ENCODE data around the gene KSR1.

The KSR1 gene

GRCh38 chr17:27477971-27478684, 21.9 kb downstream of the KSR1 start:
- no peaks in the 10 kb centered on the region for H3K27me3 ChIP-seq (ENCODE audit: insufficient read depth, low read length, poor library complexity)

DNA sequence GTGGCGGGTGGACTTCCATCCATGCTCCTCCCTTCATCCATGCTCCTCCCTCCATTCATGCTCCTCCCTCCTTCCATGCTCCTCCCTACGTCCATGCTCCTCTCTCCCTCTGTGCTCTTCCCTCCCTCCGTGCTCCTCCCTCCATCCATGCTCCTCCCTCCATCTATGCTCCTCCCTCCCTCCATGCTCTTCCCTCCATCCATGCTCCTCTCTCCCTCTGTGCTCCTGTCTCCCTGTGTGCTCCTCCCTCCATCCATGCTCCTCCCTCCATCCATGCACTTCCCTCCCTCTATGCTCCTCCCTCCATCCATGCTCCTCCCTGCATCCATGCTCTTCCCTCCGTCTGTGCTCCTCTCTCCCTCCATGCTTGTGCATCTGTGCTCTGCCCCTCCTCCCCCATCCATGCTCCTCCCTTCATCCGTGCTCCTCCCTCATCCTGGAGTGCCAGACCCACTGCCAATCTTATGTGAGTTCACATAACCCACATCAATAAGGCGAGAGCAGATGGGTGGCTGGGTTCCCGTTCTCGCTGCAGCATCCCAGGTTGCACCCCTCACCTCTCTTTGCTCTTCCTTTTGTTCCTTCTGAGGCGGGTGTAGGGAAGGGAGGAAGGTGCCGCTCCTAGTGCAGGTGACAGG, 22.8 kb downstream of the KSR1 start:
- peak; percentile 47 for DNase-seq
- no peak overlapping the region for H3K4me2 ChIP-seq (ENCODE audit: low read length)
- no peak overlapping the region for H2BK120ac ChIP-seq (ENCODE audit: low read depth, low read length)
- no peak overlapping the region for H3K9ac ChIP-seq (ENCODE audit: low read length)
- no CpG with 5 or more reads among the region's 10 CpGs for whole genome bisulfite sequencing (ENCODE audit: extremely low coverage, insufficient coverage, low lambda C conversion rate)
- H3K56ac ChIP-seq (ENCODE audit: low read length) = no peak overlapping the region
- H2AK5ac ChIP-seq (ENCODE audit: low read length) = no peak overlapping the region
- H3K79me1 ChIP-seq (ENCODE audit: low read length) = peaks cover 46% of the 10 kb centered on the region
- H4K8ac ChIP-seq (ENCODE audit: low read depth, low read length) = no peak overlapping the region
- H3K36me3 ChIP-seq (ENCODE audit: control insufficient read depth, insufficient read depth, low read length) = no peaks in the 10 kb centered on the region
- H2BK5ac ChIP-seq (ENCODE audit: low read length) = no peak overlapping the region
- no peak overlapping the region for H3K18ac ChIP-seq (ENCODE audit: low read length)
- no peaks in the 10 kb centered on the region for H3K27me3 ChIP-seq (ENCODE audit: insufficient read depth, low read length, poor library complexity)
- no peak overlapping the region for H3K27ac ChIP-seq (ENCODE audit: low read depth, low read length)
- no peak overlapping the region for H3K4me3 ChIP-seq (ENCODE audit: low read length)
- H3K4ac ChIP-seq (ENCODE audit: low read depth, low read length) = no peak overlapping the region
- H3K79me2 ChIP-seq (ENCODE audit: control insufficient read depth, insufficient read depth, low read length) = peaks cover 62% of the 10 kb centered on the region
- no peak overlapping the region for H4K5ac ChIP-seq (ENCODE audit: low read length)
- no peak overlapping the region for H3K23ac ChIP-seq (ENCODE audit: low read length)
- H2BK15ac ChIP-seq (replicated peaks; ENCODE audit: low read depth) = no peak overlapping the region
- H3K4me1 ChIP-seq (ENCODE audit: control insufficient read depth, low read depth, low read length) = no peaks in the 10 kb centered on the region

More at GRCh38 chr17:27477971-27478684, 21.9 kb downstream of the KSR1 start:
- no peak overlapping the region for H2BK15ac ChIP-seq (replicated peaks; ENCODE audit: low read depth)
- H3K4me3 ChIP-seq (ENCODE audit: low read length) = no peak overlapping the region
- no peak overlapping the region for H4K5ac ChIP-seq (ENCODE audit: low read length)
- no CpG with 5 or more reads among the region's 9 CpGs for WGBS (ENCODE audit: extremely low coverage, insufficient coverage, low lambda C conversion rate)
- no peak overlapping the region for H3K23ac ChIP-seq (ENCODE audit: low read length)
- H2BK120ac ChIP-seq (ENCODE audit: low read depth, low read length) = no peak overlapping the region
- no peak for DNase-seq
- H3K79me1 ChIP-seq (ENCODE audit: low read length) = peaks cover 49% of the 10 kb centered on the region
- no peak overlapping the region for H3K18ac ChIP-seq (ENCODE audit: low read length)
- H3K79me2 ChIP-seq (ENCODE audit: control insufficient read depth, insufficient read depth, low read length) = peaks cover 67% of the 10 kb centered on the region
- H3K9ac ChIP-seq (ENCODE audit: low read length) = no peak overlapping the region
- no peak overlapping the region for H3K27ac ChIP-seq (ENCODE audit: low read depth, low read length)
- no peak overlapping the region for H3K4ac ChIP-seq (ENCODE audit: low read depth, low read length)
- H2AK5ac ChIP-seq (ENCODE audit: low read length) = no peak overlapping the region
- no peak overlapping the region for H2BK5ac ChIP-seq (ENCODE audit: low read length)
- no peak overlapping the region for H4K8ac ChIP-seq (ENCODE audit: low read depth, low read length)
- H3K36me3 ChIP-seq (ENCODE audit: control insufficient read depth, insufficient read depth, low read length) = no peaks in the 10 kb centered on the region
- H3K56ac ChIP-seq (ENCODE audit: low read length) = no peak overlapping the region
- no peak overlapping the region for H3K4me2 ChIP-seq (ENCODE audit: low read length)
- H3K4me1 ChIP-seq (ENCODE audit: control insufficient read depth, low read depth, low read length) = peaks cover 8% of the 10 kb centered on the region

GRCh38 chr17:27479838-27480237, 23.6 kb downstream of the KSR1 start:
- no peak overlapping the region for H3K23ac ChIP-seq (ENCODE audit: low read length)
- no peak for DNase-seq
- H3K27me3 ChIP-seq (ENCODE audit: insufficient read depth, low read length, poor library complexity) = no peaks in the 10 kb centered on the region
- no peak overlapping the region for H3K4me2 ChIP-seq (ENCODE audit: low read length)
- H3K79me1 ChIP-seq (ENCODE audit: low read length) = peaks cover 41% of the 10 kb centered on the region
- WGBS (ENCODE audit: extremely low coverage, insufficient coverage, low lambda C conversion rate) = no CpG with 5 or more reads among the region's 3 CpGs
- H2BK15ac ChIP-seq (replicated peaks; ENCODE audit: low read depth) = no peak overlapping the region
- H4K8ac ChIP-seq (ENCODE audit: low read depth, low read length) = no peak overlapping the region
- no peak overlapping the region for H2AK5ac ChIP-seq (ENCODE audit: low read length)
- no peaks in the 10 kb centered on the region for H3K36me3 ChIP-seq (ENCODE audit: control insufficient read depth, insufficient read depth, low read length)
- no peak overlapping the region for H2BK5ac ChIP-seq (ENCODE audit: low read length)
- no peak overlapping the region for H3K4ac ChIP-seq (ENCODE audit: low read depth, low read length)
- H3K18ac ChIP-seq (ENCODE audit: low read length) = no peak overlapping the region
- H3K9ac ChIP-seq (ENCODE audit: low read length) = no peak overlapping the region
- H3K4me3 ChIP-seq (ENCODE audit: low read length) = no peak overlapping the region
- H3K27ac ChIP-seq (ENCODE audit: low read depth, low read length) = no peak overlapping the region
- peaks cover 56% of the 10 kb centered on the region for H3K79me2 ChIP-seq (ENCODE audit: control insufficient read depth, insufficient read depth, low read length)
- H2BK120ac ChIP-seq (ENCODE audit: low read depth, low read length) = no peak overlapping the region
- no peak overlapping the region for H3K56ac ChIP-seq (ENCODE audit: low read length)
- H3K4me1 ChIP-seq (ENCODE audit: control insufficient read depth, low read depth, low read length) = no peaks in the 10 kb centered on the region
- no peak overlapping the region for H4K5ac ChIP-seq (ENCODE audit: low read length)

DNA sequence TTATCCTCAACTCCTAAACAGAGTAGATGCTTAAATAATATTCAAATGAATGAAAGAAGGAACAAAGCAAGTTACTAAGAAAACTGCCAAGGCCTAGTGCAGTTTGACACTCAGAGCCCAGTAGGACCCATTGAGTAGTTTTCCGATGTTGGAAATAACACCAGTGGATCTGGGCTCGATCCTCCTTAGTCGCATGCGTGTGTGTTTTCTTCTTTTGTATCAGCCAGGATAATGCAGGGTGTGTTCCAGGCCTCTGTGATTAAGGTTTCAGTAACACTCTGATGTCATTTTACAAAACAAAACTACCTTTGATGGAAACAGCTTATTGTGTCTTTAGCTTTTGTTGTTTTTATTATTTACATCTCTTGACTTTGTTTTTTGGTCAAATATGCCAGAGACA, 24.5 kb downstream of the KSR1 start:
- H3K79me2 ChIP-seq (ENCODE audit: control insufficient read depth, insufficient read depth, low read length) = peaks cover 51% of the 10 kb centered on the region
- no peak overlapping the region for H2BK120ac ChIP-seq (ENCODE audit: low read depth, low read length)
- no peak overlapping the region for H3K23ac ChIP-seq (ENCODE audit: low read length)
- no CpG with 5 or more reads among the region's 4 CpGs for WGBS (ENCODE audit: extremely low coverage, insufficient coverage, low lambda C conversion rate)
- peaks cover 36% of the 10 kb centered on the region for H3K79me1 ChIP-seq (ENCODE audit: low read length)
- no peak overlapping the region for H4K8ac ChIP-seq (ENCODE audit: low read depth, low read length)
- H3K4ac ChIP-seq (ENCODE audit: low read depth, low read length) = no peak overlapping the region
- no peak overlapping the region for H4K5ac ChIP-seq (ENCODE audit: low read length)
- DNase-seq = no peak
- H3K36me3 ChIP-seq (ENCODE audit: control insufficient read depth, insufficient read depth, low read length) = no peaks in the 10 kb centered on the region
- no peak overlapping the region for H2BK15ac ChIP-seq (replicated peaks; ENCODE audit: low read depth)
- no peak overlapping the region for H3K9ac ChIP-seq (ENCODE audit: low read length)
- H3K4me3 ChIP-seq (ENCODE audit: low read length) = no peak overlapping the region
- H2AK5ac ChIP-seq (ENCODE audit: low read length) = no peak overlapping the region
- H3K4me2 ChIP-seq (ENCODE audit: low read length) = no peak overlapping the region
- H3K56ac ChIP-seq (ENCODE audit: low read length) = no peak overlapping the region
- no peaks in the 10 kb centered on the region for H3K27me3 ChIP-seq (ENCODE audit: insufficient read depth, low read length, poor library complexity)
- H3K18ac ChIP-seq (ENCODE audit: low read length) = no peak overlapping the region
- H3K4me1 ChIP-seq (ENCODE audit: control insufficient read depth, low read depth, low read length) = no peaks in the 10 kb centered on the region
- no peak overlapping the region for H3K27ac ChIP-seq (ENCODE audit: low read depth, low read length)
- H2BK5ac ChIP-seq (ENCODE audit: low read length) = no peak overlapping the region

DNA sequence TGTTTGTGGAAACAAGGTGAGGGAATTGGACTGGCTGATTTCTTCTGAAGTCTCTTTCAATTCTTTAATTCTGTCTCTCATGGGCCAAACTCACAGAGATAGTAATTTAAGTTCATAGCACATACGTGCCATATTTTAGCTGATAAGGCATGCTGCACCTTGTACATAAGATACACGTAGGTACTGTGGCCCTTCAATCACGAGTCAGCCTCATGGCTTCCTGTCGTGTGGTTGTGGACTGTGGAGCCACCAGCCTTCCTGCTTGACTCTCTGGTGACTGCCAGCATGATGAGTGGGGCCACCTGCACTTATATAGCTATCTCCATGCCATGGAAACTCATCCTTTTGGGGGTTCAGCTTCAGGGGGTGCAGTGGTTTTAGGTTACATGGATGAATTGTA, 25.1 kb downstream of the KSR1 start:
- H3K18ac ChIP-seq (ENCODE audit: low read length) = no peak overlapping the region
- no peak for DNase-seq
- no peak overlapping the region for H2BK15ac ChIP-seq (replicated peaks; ENCODE audit: low read depth)
- H3K4ac ChIP-seq (ENCODE audit: low read depth, low read length) = no peak overlapping the region
- no peaks in the 10 kb centered on the region for H3K27me3 ChIP-seq (ENCODE audit: insufficient read depth, low read length, poor library complexity)
- peaks cover 35% of the 10 kb centered on the region for H3K79me1 ChIP-seq (ENCODE audit: low read length)
- H2BK120ac ChIP-seq (ENCODE audit: low read depth, low read length) = no peak overlapping the region
- no peak overlapping the region for H3K4me2 ChIP-seq (ENCODE audit: low read length)
- no peak overlapping the region for H3K27ac ChIP-seq (ENCODE audit: low read depth, low read length)
- H4K8ac ChIP-seq (ENCODE audit: low read depth, low read length) = no peak overlapping the region
- no CpG with 5 or more reads among the region's 4 CpGs for WGBS (ENCODE audit: extremely low coverage, insufficient coverage, low lambda C conversion rate)
- H2BK5ac ChIP-seq (ENCODE audit: low read length) = no peak overlapping the region
- peaks cover 51% of the 10 kb centered on the region for H3K79me2 ChIP-seq (ENCODE audit: control insufficient read depth, insufficient read depth, low read length)
- H3K9ac ChIP-seq (ENCODE audit: low read length) = no peak overlapping the region
- H3K23ac ChIP-seq (ENCODE audit: low read length) = no peak overlapping the region
- H4K5ac ChIP-seq (ENCODE audit: low read length) = no peak overlapping the region
- H3K36me3 ChIP-seq (ENCODE audit: control insufficient read depth, insufficient read depth, low read length) = no peaks in the 10 kb centered on the region
- no peak overlapping the region for H3K4me3 ChIP-seq (ENCODE audit: low read length)
- H3K4me1 ChIP-seq (ENCODE audit: control insufficient read depth, low read depth, low read length) = no peaks in the 10 kb centered on the region
- H3K56ac ChIP-seq (ENCODE audit: low read length) = no peak overlapping the region
- H2AK5ac ChIP-seq (ENCODE audit: low read length) = no peak overlapping the region
